Subcutaneous preadipocyte (primary cell): ENCODE measurements around the gene SYT10. TPM values are rescaled to one million over a fixed set of nuclear protein-coding genes. Genes with fewer than 3 reads are reported as not detected.

ENCODE experiments used
- total RNA-seq: library from RNA; depleted of rRNA; stranded (reverse); fragments of >200 nt; gene quantifications from 2 replicates; pipeline ENCODE4 v1.2.3, GENCODE V29; 2012

SYT10 gene, protein sequence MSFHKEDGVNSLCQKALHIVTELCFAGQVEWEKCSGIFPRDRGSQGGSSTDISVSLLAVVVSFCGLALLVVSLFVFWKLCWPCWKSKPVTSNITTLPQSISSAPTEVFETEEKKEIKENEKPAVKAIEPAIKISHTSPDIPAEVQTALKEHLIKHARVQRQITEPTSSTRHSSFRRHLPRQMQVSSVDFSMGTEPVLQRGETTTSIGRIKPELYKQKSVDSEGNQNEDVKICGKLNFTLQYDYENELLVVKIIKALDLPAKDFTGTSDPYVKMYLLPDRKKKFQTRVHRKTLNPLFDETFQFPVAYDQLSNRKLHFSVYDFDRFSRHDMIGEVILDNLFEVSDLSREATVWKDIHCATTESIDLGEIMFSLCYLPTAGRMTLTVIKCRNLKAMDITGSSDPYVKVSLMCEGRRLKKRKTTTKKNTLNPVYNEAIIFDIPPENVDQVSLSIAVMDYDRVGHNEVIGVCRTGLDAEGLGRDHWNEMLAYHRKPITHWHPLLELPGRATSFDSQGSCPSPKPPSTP
- not detected in 2 replicates for total RNA-seq

DNA sequence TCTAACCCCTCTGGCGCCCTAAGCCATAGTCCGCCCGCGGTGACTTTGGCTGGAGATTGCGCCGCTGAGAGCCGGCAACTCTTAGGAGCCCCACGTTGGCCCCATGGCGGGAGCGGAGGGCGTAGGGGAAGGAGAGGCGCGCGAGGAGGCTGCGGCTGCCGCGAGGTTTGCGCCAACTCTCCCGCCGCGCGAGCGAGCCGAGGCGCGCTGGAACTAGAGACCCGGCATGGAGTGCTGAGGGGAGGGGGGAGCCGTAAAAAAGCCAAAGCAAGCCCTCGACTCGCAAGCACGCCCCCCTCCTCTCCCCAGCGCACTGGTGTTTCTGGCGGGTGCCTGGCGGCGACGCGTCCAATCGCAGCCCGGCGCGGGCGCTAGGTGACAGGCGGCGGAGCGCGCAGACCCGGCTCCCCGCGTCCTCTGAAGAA is at the start of gene SYT10:
TSS of gene SYT10 (minus strand) at position 233 of the 425 bp plus-strand sequence. CDS start 297 bp downstream, outside the sequence.

